Spleen (tissue), 11 donors: Measurements from ENCODE around the gene TUT7. TPM values are rescaled to one million over a fixed set of nuclear protein-coding genes. Genes with fewer than 3 reads are reported as not detected.

Source experiments
- DNase-seq: peaks from one replicate; pipeline ENCODE4 v3.0.0-alpha.2; 2020
- H3K27ac ChIP-seq, 8 donors: fragments of 200-600 bp; sonication (generic) in 7 of 8; 1 replicate in 4 of 8; 2 replicates in 4 of 8; pipeline versions ENCODE4 v1.5.0 to v1.8.0; 2016 to 2021; ENCODE audit warnings: inconsistent platforms in 4 of 8, mild to moderate bottlenecking in 4 of 8, moderate library complexity in 1 of 8
- H3K27me3 ChIP-seq, 7 donors: fragments of 200-600 bp; sonication (generic) in 6 of 7; replicated peaks in 1 of 7; 1 replicate in 4 of 7; 2 replicates in 3 of 7; pipeline versions ENCODE4 v1.5.0 to v1.8.0; 2016 to 2021; ENCODE audit warnings: inconsistent platforms in 3 of 7, mild to moderate bottlenecking in 1 of 7
- H3K36me3 ChIP-seq, 6 donors: fragments of 200-600 bp; sonication (generic) in 5 of 6; 1 replicate in 4 of 6; 2 replicates in 2 of 6; pipeline versions ENCODE4 v1.5.0 to v1.8.0; 2016 to 2021; ENCODE audit warnings: inconsistent platforms in 2 of 6
- H3K4me1 ChIP-seq, 6 donors: fragments of 200-600 bp; sonication (generic) in 5 of 6; 1 replicate in 3 of 6; 2 replicates in 3 of 6; pipeline versions ENCODE4 v1.5.0 to v1.8.0; 2016 to 2021; ENCODE audit warnings: inconsistent platforms in 3 of 6
- H3K4me3 ChIP-seq, 8 donors: fragments of 200-600 bp; sonication (generic) in 7 of 8; 1 replicate in 4 of 8; 2 replicates in 4 of 8; pipeline versions ENCODE4 v1.5.0 to v1.8.0; 2016 to 2021; ENCODE audit warnings: inconsistent platforms in 4 of 8, mild to moderate bottlenecking in 4 of 8, moderate library complexity in 2 of 8
- H3K9me3 ChIP-seq, 8 donors: fragments of 200-600 bp; sonication (generic) in 7 of 8; 1 replicate in 4 of 8; 2 replicates in 4 of 8; pipeline versions ENCODE4 v1.5.0 to v1.8.0; 2016 to 2021; ENCODE audit warnings: inconsistent platforms in 4 of 8
- CTCF ChIP-seq, 11 experiments: fragments of 200-600 bp in 7 of 11; fragments of 450-650 bp in 4 of 11; sonication (generic) in 4 of 11; IDR thresholded peaks in 8 of 11; conservative IDR thresholded peaks in 3 of 11; 1 replicate in 7 of 11; 2 replicates in 4 of 11; pipeline versions ENCODE4 v1.4.0 to v1.8.0; 2016 to 2021; ENCODE audit warnings: antibody characterized with exemption in 11 of 11, inconsistent platforms in 4 of 11, mild to moderate bottlenecking in 1 of 11
- POLR2A ChIP-seq, 3 donors: fragments of 450-650 bp; IDR thresholded peaks; one replicate each; pipeline ENCODE4 v1.5.1; 2017; ENCODE audit warnings: antibody characterized with exemption in 3 of 3, mild to moderate bottlenecking in 1 of 3
- POLR2AphosphoS5 ChIP-seq, 3 donors: sonication (generic); formaldehyde crosslinking; IDR thresholded peaks; one replicate each; pipeline ENCODE4 v1.5.1; 2017; ENCODE audit warnings: antibody characterized with exemption in 3 of 3
- WGBS, 5 donors: extraction: QIAGEN DNeasy Blood & Tissue Kit in 3 of 5; methylation state at CpG; one replicate each; pipeline versions ENCODE4 v1.1.5 to v1.1.7; 2013 to 2018; 5-methylcytosine and 5-hydroxymethylcytosine counted together
- intact Hi-C: fragments of 100-400 bp; cut with DNase I; formaldehyde crosslinking; loops from one replicate; pipeline ENCODE4 v1.15.0; 2023; ENCODE audit warnings: low total_unique reads
- polyA plus RNA-seq, 3 donors: library from polyadenylated mRNA; stranded (reverse); fragments of 200-250 nt; gene quantifications; one replicate each; pipeline ENCODE4 v1.2.1, GENCODE V29; 2013
- small RNA-seq, 4 donors: library from RNA; depleted of rRNA; stranded (forward); fragments of <200 nt; gene quantifications; one replicate each; pipeline ENCODE3, GENCODE V24; 2016
- total RNA-seq, 7 donors: library from RNA; depleted of rRNA in 3 of 7; stranded (reverse); fragments of >200 nt in 3 of 7; fragmentation: NEBNext Ultra II Directional in 4 of 7; extraction: Animal tissue kit (Norgen Biotek cat#: 25700) in 4 of 7; gene quantifications; one replicate each; pipeline versions ENCODE4 v1.1.0 to v1.2.1, GENCODE V29; 2016 to 2021
- donor health status: healthy with polysubstance abuse.
- donor health status: DM: no; HTN: no; CAD: no; lungs with moderate emphysema.
- donor health status: DM: no; HTN: no; CAD: no.
- donor health status: Bipolar disorder and iron deficiency.
- donor health status: healthy.
- donor health status: DM: no; HTN: no; CAD: no.
- donor health status: DM: yes; HTN: yes; CAD: no.

The TUT7 gene
- total and polyA plus RNA-seq, 10 donors = 17.9 to 119 (median 58.8) TPM

GRCh38 chr9:86242071-86242470, 112.1 kb downstream of the TUT7 start:
- intact Hi-C loops = no loop called here
- WGBS, 5 donors = 15 to 43% (median 28%) methylated on average over 2 of the region's 2 CpGs

GRCh38 chr9:86241216-86241615, 113.0 kb downstream of the TUT7 start:
- Histone ChIP-seq H3K9me3 (no peaks in the 10 kb centered on the region), H3K27ac (no peak overlapping the region), H3K4me3 (no peak overlapping the region), H3K27me3 (no peaks in the 10 kb centered on the region), H3K36me3 (no peaks in the 10 kb centered on the region), H3K4me1 (peaks cover 0 to 8% (median 0%) of the 10 kb centered on the region in 6 donors)
- DNase-seq = no peak
- TF ChIP-seq POLR2A (IDR thresholded peaks at IDR 0.05) (no peak), POLR2AphosphoS5 (IDR thresholded peaks at IDR 0.05) (no peak), CTCF (IDR thresholded peaks at IDR 0.05 in 8 of 11, conservative IDR thresholded peaks at IDR 0.05 in 3 of 11) (no peak)
- 66 to 82% (median 73%) methylated on average over 7 of the region's 7 CpGs for WGBS, 5 donors
- intact Hi-C loops = no loop called here

More at GRCh38 chr9:86242071-86242470, 112.1 kb downstream of the TUT7 start:
- Histone ChIP-seq H3K4me1 (peaks cover 0 to 8% (median 0%) of the 10 kb centered on the region in 6 donors), H3K27ac (no peak overlapping the region), H3K27me3 (no peaks in the 10 kb centered on the region), H3K4me3 (no peak overlapping the region), H3K36me3 (no peaks in the 10 kb centered on the region), H3K9me3 (no peaks in the 10 kb centered on the region)
- TF ChIP-seq CTCF (IDR thresholded peaks at IDR 0.05 in 8 of 11, conservative IDR thresholded peaks at IDR 0.05 in 3 of 11) (no peak), POLR2AphosphoS5 (IDR thresholded peaks at IDR 0.05) (no peak), POLR2A (IDR thresholded peaks at IDR 0.05) (no peak)
- no peak for DNase-seq

GRCh38 chr9:86238861-86239770, 115.1 kb downstream of the TUT7 start:
- no peak overlapping the region for H3K27ac ChIP-seq
- no peaks in the 10 kb centered on the region for H3K36me3 ChIP-seq
- WGBS, 5 donors = 64 to 83% (median 73%) methylated on average over 10 of the region's 10 CpGs
- peaks cover 0 to 8% (median 0%) of the 10 kb centered on the region in 6 donors for H3K4me1 ChIP-seq
- no peaks in the 10 kb centered on the region for H3K9me3 ChIP-seq
- intact Hi-C loops = no loop called here
- no peak for DNase-seq
- TF ChIP-seq POLR2AphosphoS5 (IDR thresholded peaks at IDR 0.05) (no peak), POLR2A (IDR thresholded peaks at IDR 0.05) (no peak), CTCF (IDR thresholded peaks at IDR 0.05 in 8 of 11, conservative IDR thresholded peaks at IDR 0.05 in 3 of 11) (no peak)
- no peaks in the 10 kb centered on the region for H3K27me3 ChIP-seq
- no peak overlapping the region for H3K4me3 ChIP-seq

Small RNA genes within 50 kb of the gene (small RNA-seq; reads per million reads assigned to genes)
- 0 reads per million in 4 donors for gene RN7SKP264

Other genes starting within 250 kb of the TUT7 start
- gene C9orf153, start 94.8 kb downstream of the TUT7 start, total RNA-seq = 1 to 10 TPM in 1 of 7 donors, under 1 TPM in 6; 0.28 to 1.9 (median 0.44) TPM
- under 1 TPM; 0.13 to 0.89 (median 0.16) TPM for gene C9orf153, start 94.8 kb downstream of the TUT7 start, polyA plus RNA-seq
- 10 to 100 TPM; 19.1 to 35.5 (median 28.9) TPM for gene ISCA1, start 71.9 kb downstream of the TUT7 start, total RNA-seq
- gene ISCA1, start 71.9 kb downstream of the TUT7 start, polyA plus RNA-seq = 10 to 100 TPM; 15.3 to 27.1 (median 20.8) TPM